SU-DHL-6 (cell line): ENCODE data around the gene INAFM1.

ENCODE experiments used
- H2AFZ ChIP-seq: fragments of 200-600 bp; sonication (generic); 2 replicates; pipeline ENCODE4 v1.6.1; 2014; ENCODE audit warnings: low read depth, mild to moderate bottlenecking, moderate library complexity, mixed read lengths, antibody characterized with exemption, low read length; ENCODE audit not compliant: severe bottlenecking
- H3F3A ChIP-seq: fragments of 200-600 bp; shearing (Covaris generic); 2 replicates; pipeline ENCODE4 v1.6.0; 2016; ENCODE audit warnings: antibody characterized with exemption, mild to moderate bottlenecking; ENCODE audit not compliant: insufficient read depth
- H3K27ac ChIP-seq: fragments of 200-600 bp; sonication (generic); 2 replicates; pipeline ENCODE4 v1.5.1; 2016; ENCODE audit warnings: low read depth, mild to moderate bottlenecking, low read length, moderate library complexity, mixed read lengths
- H3K27me3 ChIP-seq: fragments of 200-600 bp; sonication (generic), shearing (Covaris generic); 2 replicates; pipeline ENCODE4 v1.6.0; 2014; ENCODE audit warnings: mild to moderate bottlenecking, low read length
- H3K36me3 ChIP-seq: fragments of 200-600 bp; sonication (generic); 2 replicates; pipeline ENCODE4 v1.6.1; 2014; ENCODE audit warnings: mild to moderate bottlenecking, low read length, mixed read lengths
- H3K4me2 ChIP-seq: fragments of 300-600, 200-600 bp; shearing (Covaris generic), sonication (generic); 2 replicates; pipeline ENCODE4 v1.6.0; 2014; ENCODE audit warnings: low read length, low read depth, mild to moderate bottlenecking; ENCODE audit not compliant: poor library complexity, severe bottlenecking
- H3K4me3 ChIP-seq: fragments of 200-600 bp; sonication (generic); 2 replicates; pipeline ENCODE4 v1.5.1; 2014; ENCODE audit warnings: antibody characterized with exemption, low read length, mild to moderate bottlenecking, mixed read lengths; ENCODE audit not compliant: insufficient read depth, poor library complexity, severe bottlenecking
- H3K79me2 ChIP-seq: fragments of 200-600 bp; sonication (generic); 2 replicates; pipeline ENCODE4 v1.6.1; 2014; ENCODE audit warnings: mild to moderate bottlenecking, low read length, moderate library complexity; ENCODE audit not compliant: insufficient read depth
- H3K9ac ChIP-seq: fragments of 200-600 bp; sonication (generic); 2 replicates; pipeline ENCODE4 v1.7.0; 2014; ENCODE audit warnings: mild to moderate bottlenecking, low read length
- H3K9me2 ChIP-seq: fragments of 200-600 bp; sonication (generic); replicated peaks from 2 replicates; pipeline ENCODE4 v1.6.1; 2014; ENCODE audit warnings: low read length; ENCODE audit not compliant: insufficient read depth
- H3K9me3 ChIP-seq: fragments of 200-600 bp; sonication (generic); 2 replicates; pipeline ENCODE4 v1.6.1; 2014; ENCODE audit warnings: low read length, mixed read lengths; ENCODE audit not compliant: insufficient read depth
- H4K20me1 ChIP-seq: fragments of 200-600 bp; sonication (generic); 2 replicates; pipeline ENCODE4 v1.6.1; 2014; ENCODE audit warnings: low read depth, mild to moderate bottlenecking, antibody characterized with exemption, low read length, moderate library complexity, mixed read lengths
- CTCF ChIP-seq: fragments of 200-600 bp; sonication (generic); IDR thresholded peaks from one replicate; pipeline ENCODE4 v1.5.1; 2017; ENCODE audit warnings: antibody characterized with exemption, mild to moderate bottlenecking, low read length, moderate library complexity; ENCODE audit not compliant: insufficient read depth, poor library complexity, severe bottlenecking
- EZH2phosphoT487 ChIP-seq: fragments of 200-600 bp; sonication (generic), shearing (Covaris generic); conservative IDR thresholded peaks from 2 replicates; pipeline ENCODE4 v1.6.1; 2018; ENCODE audit warnings: mild to moderate bottlenecking, antibody characterized with exemption, low read length, moderate library complexity, mixed read lengths

INAFM1 gene

GRCh38 chr19:47239152-47239551, 35.5 kb upstream of the INAFM1 start:
- Histone ChIP-seq H3K79me2 (no peaks in the 10 kb centered on the region), H3K9me2 (no peaks in the 10 kb centered on the region), H3K4me3 (no peak overlapping the region), H3K27ac (no peak overlapping the region), H3K4me2 (no peak overlapping the region), H3K27me3 (no peaks in the 10 kb centered on the region), H3K9me3 (no peaks in the 10 kb centered on the region), H3K9ac (no peak overlapping the region), H3F3A (peaks cover 20% of the 10 kb centered on the region), H3K36me3 (no peaks in the 10 kb centered on the region), H4K20me1 (no peaks in the 10 kb centered on the region), H2AFZ (no peak overlapping the region)
- TF ChIP-seq CTCF (no peak), EZH2phosphoT487 (no peak)

- H3K4me2 ChIP-seq: no peak overlapping the region
- no peaks in the 10 kb centered on the region for H3K9me2 ChIP-seq
- H3F3A ChIP-seq: peaks cover 20% of the 10 kb centered on the region
- no peak overlapping the region for H3K9ac ChIP-seq
- H3K9me3 ChIP-seq: no peaks in the 10 kb centered on the region
- no peaks in the 10 kb centered on the region for H4K20me1 ChIP-seq
- H3K27me3 ChIP-seq: no peaks in the 10 kb centered on the region
- no peak for TF ChIP-seq CTCF
- TF ChIP-seq EZH2phosphoT487: no peak
- H3K36me3 ChIP-seq: no peaks in the 10 kb centered on the region
- H3K4me3 ChIP-seq: no peak overlapping the region
- H2AFZ ChIP-seq: no peak overlapping the region
- H3K79me2 ChIP-seq: no peaks in the 10 kb centered on the region
- no peak overlapping the region for H3K27ac ChIP-seq
Measured at GRCh38 chr19:47239610-47240296, 34.9 kb upstream of the INAFM1 start.

DNA sequence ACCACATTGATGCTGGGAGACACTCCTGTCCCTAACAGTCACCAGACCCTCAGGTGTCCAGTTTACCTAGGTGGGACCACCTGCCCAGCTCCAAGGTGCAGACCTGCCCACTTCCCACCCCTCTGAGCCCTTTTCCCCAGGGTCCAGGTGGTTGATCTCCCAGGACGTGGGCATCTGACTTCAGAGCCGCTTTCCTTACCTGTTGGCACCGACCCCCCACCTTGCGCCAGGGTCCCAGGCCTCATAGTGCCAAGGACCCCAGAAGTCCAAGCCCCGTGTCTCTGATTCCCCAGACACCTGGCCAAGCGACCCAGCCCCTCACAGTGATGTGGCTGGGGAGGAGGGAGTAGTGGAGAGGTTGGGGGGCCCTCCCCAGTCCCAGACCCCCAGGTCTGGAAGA, 34.1 kb upstream of the INAFM1 start:
- no peaks in the 10 kb centered on the region for H3K36me3 ChIP-seq
- H4K20me1 ChIP-seq: no peaks in the 10 kb centered on the region
- no peak overlapping the region for H2AFZ ChIP-seq
- no peaks in the 10 kb centered on the region for H3K9me3 ChIP-seq
- H3F3A ChIP-seq: peaks cover 20% of the 10 kb centered on the region
- H3K4me2 ChIP-seq: no peak overlapping the region
- H3K27ac ChIP-seq: no peak overlapping the region
- no peaks in the 10 kb centered on the region for H3K9me2 ChIP-seq
- no peaks in the 10 kb centered on the region for H3K27me3 ChIP-seq
- TF ChIP-seq EZH2phosphoT487 (no peak), CTCF (no peak)
- no peak overlapping the region for H3K9ac ChIP-seq
- H3K4me3 ChIP-seq: no peak overlapping the region
- no peaks in the 10 kb centered on the region for H3K79me2 ChIP-seq
